Caco-2 (cell line): ENCODE data around the gene DNPEP. TPM values are rescaled to one million over a fixed set of nuclear protein-coding genes. Genes with fewer than 3 reads are reported as not detected.

ENCODE experiments used
- BruUV-seq: library from RNA; stranded (reverse); fragments of 400-500 nt; replicated peaks from 2 replicates; lab custom pipeline; 2021; lab: Mats Ljungman, UMichigan
- CTCF ChIA-PET: fragments of 300-600 bp; sonication (Branson Sonifier 250); formaldehyde crosslinking; loops from one replicate; lab custom pipeline; 2022; ENCODE audit warnings: antibody characterized with exemption; lab: Charles Lee
- POLR2A ChIA-PET: fragments of 300-600 bp; sonication (Branson Sonifier 250); formaldehyde crosslinking; loops from one replicate; lab custom pipeline; 2022; ENCODE audit warnings: antibody characterized with exemption; lab: Charles Lee
- DNase-seq, 2 experiments: peaks; one replicate each; pipeline versions ENCODE4 v3.0.0 to v3.0.0-alpha.2; 2020 to 2022
- H3K27me3 ChIP-seq: replicated peaks from 2 replicates; pipeline ENCODE4 v1.6.0; 2011; ENCODE audit warnings: low read length; ENCODE audit not compliant: control insufficient read depth, insufficient read depth
- H3K36me3 ChIP-seq: 2 replicates; pipeline ENCODE4 v1.5.1; 2011; ENCODE audit warnings: low read length; ENCODE audit not compliant: control insufficient read depth, insufficient read depth
- H3K4me1 ChIP-seq: fragments of 250-450 bp; sonication (Bioruptor Pico); 2 replicates; pipeline ENCODE4 v1.5.1; 2020; ENCODE audit warnings: mild to moderate bottlenecking
- H3K4me3 ChIP-seq: 2 replicates; pipeline ENCODE4 v1.5.1; 2011; ENCODE audit warnings: low read depth, mild to moderate bottlenecking, control low read depth, low read length
- H3K9me3 ChIP-seq: fragments of 250-450 bp; sonication (Bioruptor Pico); 2 replicates; pipeline ENCODE4 v1.5.1; 2020; ENCODE audit warnings: mild to moderate bottlenecking, moderate library complexity
- H3K27ac Mint-ChIP-seq: one replicate; pipeline ENCODE4 v1.8.0; 2022; ENCODE audit warnings: mixed read lengths; ENCODE audit not compliant: unreplicated experiment
- H3K27me3 Mint-ChIP-seq: one replicate; pipeline ENCODE4 v1.8.0; 2022; ENCODE audit warnings: mixed read lengths; ENCODE audit not compliant: insufficient read depth, unreplicated experiment
- H3K36me3 Mint-ChIP-seq: one replicate; pipeline ENCODE4 v1.8.0; 2022; ENCODE audit warnings: mild to moderate bottlenecking, mixed read lengths; ENCODE audit not compliant: insufficient read depth, unreplicated experiment
- H3K4me1 Mint-ChIP-seq: one replicate; pipeline ENCODE4 v1.8.0; 2022; ENCODE audit warnings: low read depth, mixed read lengths; ENCODE audit not compliant: unreplicated experiment
- H3K4me3 Mint-ChIP-seq: one replicate; pipeline ENCODE4 v1.8.0; 2022; ENCODE audit warnings: mild to moderate bottlenecking, moderate library complexity, mixed read lengths; ENCODE audit not compliant: unreplicated experiment
- H3K9me3 Mint-ChIP-seq: one replicate; pipeline ENCODE4 v1.8.0; 2022; ENCODE audit warnings: mixed read lengths; ENCODE audit not compliant: unreplicated experiment
- CTCF ChIP-seq, 2 experiments: fragments of 200-600 bp in 1 of 2; IDR thresholded peaks; 1 replicate in 1 of 2; 2 replicates in 1 of 2; pipeline versions ENCODE4 v1.5.1 to v1.8.0; 2011 to 2022; ENCODE audit warnings: antibody characterized with exemption in 1 of 2, control low read depth in 1 of 2, inconsistent platforms in 1 of 2, low read depth in 1 of 2, low read length in 1 of 2, mild to moderate bottlenecking in 1 of 2, moderate library complexity in 1 of 2; ENCODE audit not compliant: insufficient read depth in 1 of 2, severe bottlenecking in 1 of 2, unreplicated experiment in 1 of 2
- intact Hi-C: fragments of 100-400 bp; cut with micrococcal nuclease; formaldehyde crosslinking; loops from one replicate; pipeline ENCODE4 v1.10.0; 2022; ENCODE audit not compliant: unreplicated experiment
- total RNA-seq: library from RNA; stranded (reverse); gene quantifications from 2 replicates; pipeline ENCODE4 v1.2.3, GENCODE V29; 2022

DNPEP gene
- total RNA-seq, 1 experiment from 2014 or later = 102 TPM

- H3K27ac Mint-ChIP-seq = no peak overlapping the region
- Histone ChIP-seq H3K4me1 (no peaks in the 10 kb centered on the region), H3K36me3 (no peaks in the 10 kb centered on the region), H3K9me3 (no peaks in the 10 kb centered on the region), H3K4me3 (no peak overlapping the region), H3K27me3 (no peaks in the 10 kb centered on the region)
- H3K4me3 Mint-ChIP-seq = no peak overlapping the region
- no peaks in the 10 kb centered on the region for H3K27me3 Mint-ChIP-seq
- H3K9me3 Mint-ChIP-seq = no peaks in the 10 kb centered on the region
- BruUV-seq = no TSS peak
- DNase-seq = no peak
- H3K36me3 Mint-ChIP-seq = no peaks in the 10 kb centered on the region
- ChIA-PET CTCF (interaction anchor here (1.4 kb wide), 1 partner anchor 126 kb away, joined by 3 read pairs; no protein-coding TSS in a partner anchor), POLR2A (no interaction called here)
- intact Hi-C loops = no loop called here
- peaks cover 17% of the 10 kb centered on the region for H3K4me1 Mint-ChIP-seq
- TF ChIP-seq CTCF (IDR thresholded peaks at IDR 0.05; ENCODE audit: insufficient read depth in 1 of 2, low read depth in 1 of 2, low read length in 1 of 2, severe bottlenecking in 1 of 2, unreplicated experiment in 1 of 2) = no peak
Measured at GRCh38 chr2:219405958-219406860, 18.5 kb upstream of the DNPEP start.

- no peak for DNase-seq
- TF ChIP-seq CTCF (IDR thresholded peaks at IDR 0.05; ENCODE audit: insufficient read depth in 1 of 2, low read depth in 1 of 2, low read length in 1 of 2, severe bottlenecking in 1 of 2, unreplicated experiment in 1 of 2) = no peak
- no peak overlapping the region for H3K4me3 ChIP-seq
- intact Hi-C loops = no loop called here
- H3K9me3 ChIP-seq = no peaks in the 10 kb centered on the region
- POLR2A ChIA-PET = interaction anchor here (0.6 kb wide), 1 partner anchor 36 kb away, joined by 3 read pairs; no protein-coding TSS in a partner anchor
- no TSS peak for BruUV-seq
- Mint-ChIP-seq H3K4me3 (no peak overlapping the region), H3K36me3 (no peaks in the 10 kb centered on the region), H3K9me3 (no peaks in the 10 kb centered on the region), H3K27ac (no peak overlapping the region), H3K4me1 (peaks cover 21% of the 10 kb centered on the region), H3K27me3 (no peaks in the 10 kb centered on the region)
- no peaks in the 10 kb centered on the region for H3K36me3 ChIP-seq
- CTCF ChIA-PET = interaction anchor here (0.6 to 1.4 kb wide), 3 partner anchors 52 to 126 kb away, joined by 3 to 4 read pairs (median 4); no protein-coding TSS in a partner anchor
- peaks cover 5% of the 10 kb centered on the region for H3K4me1 ChIP-seq
- H3K27me3 ChIP-seq = no peaks in the 10 kb centered on the region
Measured at GRCh38 chr2:219405451-219405850, 17.7 kb upstream of the DNPEP start.

- Mint-ChIP-seq H3K4me3 (no peak overlapping the region), H3K9me3 (no peaks in the 10 kb centered on the region), H3K36me3 (no peaks in the 10 kb centered on the region), H3K27me3 (no peaks in the 10 kb centered on the region), H3K27ac (no peak overlapping the region), H3K4me1 (peaks cover 26% of the 10 kb centered on the region)
- POLR2A ChIA-PET = interaction anchor here (0.6 kb wide), 1 partner anchor 37 kb away, joined by 3 read pairs; no protein-coding TSS in a partner anchor
- TF ChIP-seq CTCF (IDR thresholded peaks at IDR 0.05; ENCODE audit: insufficient read depth in 1 of 2, low read depth in 1 of 2, low read length in 1 of 2, severe bottlenecking in 1 of 2, unreplicated experiment in 1 of 2) = no peak
- Histone ChIP-seq H3K4me1 (peaks cover 10% of the 10 kb centered on the region), H3K4me3 (no peak overlapping the region), H3K36me3 (no peaks in the 10 kb centered on the region), H3K27me3 (no peaks in the 10 kb centered on the region), H3K9me3 (no peaks in the 10 kb centered on the region)
- BruUV-seq = no TSS peak
- CTCF ChIA-PET = interaction anchor here (0.6 to 3.8 kb wide), 8 partner anchors 17 to 245 kb away, joined by 3 to 36 read pairs (median 4); partner anchors contain the start of gene DNPEP
- intact Hi-C loops = no loop called here
- DNase-seq = no peak
Measured at GRCh38 chr2:219404954-219405353, 17.2 kb upstream of the DNPEP start.
